T-helper 9 cell (primary cell): ENCODE results near the gene AKAP6.

Experiments
- DNase-seq: peaks from one replicate; pipeline ENCODE4 v3.0.0-alpha.2; 2020

The AKAP6 gene

DNA sequence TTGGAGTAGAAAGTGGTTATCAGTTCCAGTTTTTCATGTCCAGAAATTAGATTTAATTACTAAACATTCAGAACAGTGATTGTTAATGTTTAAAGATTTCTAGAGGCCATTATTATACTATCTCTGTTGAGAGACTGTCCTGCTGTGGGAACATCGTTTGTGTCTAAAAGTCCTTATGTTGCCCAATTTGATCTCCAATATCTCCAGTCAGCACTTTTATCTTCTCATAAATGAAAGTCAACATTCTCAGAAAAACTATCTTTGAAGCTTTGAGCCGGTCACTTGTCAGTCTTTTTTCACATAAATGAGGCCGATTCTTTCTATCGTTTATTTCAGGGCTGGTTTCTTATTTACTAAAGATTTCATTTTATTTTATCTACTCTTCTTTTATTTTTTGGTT is 518.8 kb downstream of the AKAP6 start:
- DNase-seq = no peak

GRCh38 chr14:32865827-32866376 is 536.8 kb downstream of the AKAP6 start:
- no peak for DNase-seq

GRCh38 chr14:32883188-32883587 is 554.1 kb downstream of the AKAP6 start:
- DNase-seq = no peak
